NCI-H128 (cell line): ENCODE data around the gene KCNC1.

ENCODE experiments used
- DNase-seq: peaks from one replicate; lab custom pipeline; 2025; ENCODE audit not compliant: unreplicated experiment; lab: John Stamatoyannopoulos, UW

The KCNC1 gene

DNA sequence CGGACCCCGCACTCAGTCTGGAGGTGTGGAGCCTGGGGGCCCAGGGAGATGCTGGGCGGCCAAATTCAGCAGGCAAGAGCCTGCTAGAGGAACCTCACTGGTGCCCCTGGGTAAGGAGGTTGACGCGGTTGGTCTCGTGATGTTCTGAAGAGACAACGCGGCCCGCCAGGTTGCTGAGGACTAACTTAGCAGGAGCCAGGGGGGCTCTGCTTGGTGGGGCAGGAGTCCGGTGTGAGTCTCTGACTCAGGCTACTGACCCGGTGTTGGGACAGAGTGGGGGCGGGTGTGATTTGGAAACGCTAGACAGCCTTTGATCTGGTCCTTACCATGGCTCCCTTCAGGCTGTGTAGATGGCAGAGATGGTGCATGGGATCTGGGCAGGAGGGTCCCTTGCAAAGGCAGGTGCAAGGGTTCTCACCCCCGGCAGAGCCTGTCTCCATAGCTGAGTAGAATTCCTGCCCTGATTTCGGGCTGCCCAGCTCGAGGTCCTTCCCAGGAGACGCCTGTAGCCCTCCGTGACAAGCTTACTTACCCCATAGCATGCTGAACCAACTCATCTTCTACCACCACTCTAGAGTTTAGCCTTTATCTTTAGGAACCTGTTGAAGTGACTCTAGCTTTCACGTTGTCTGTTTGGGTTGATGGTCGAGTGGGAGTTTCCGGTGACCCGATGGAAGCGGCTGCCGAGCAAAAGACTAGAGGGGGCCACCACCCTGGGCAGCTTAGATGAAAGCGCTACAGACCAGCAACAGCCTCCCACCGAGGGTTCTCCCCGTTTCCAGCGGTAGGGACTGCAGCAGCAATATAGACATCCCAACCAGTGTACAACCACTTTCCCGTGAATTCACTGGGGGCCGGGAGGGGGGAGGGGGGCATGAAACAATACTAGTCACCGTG lies 38.4 kb downstream of the KCNC1 start:
- DNase-seq: no peak

DNA sequence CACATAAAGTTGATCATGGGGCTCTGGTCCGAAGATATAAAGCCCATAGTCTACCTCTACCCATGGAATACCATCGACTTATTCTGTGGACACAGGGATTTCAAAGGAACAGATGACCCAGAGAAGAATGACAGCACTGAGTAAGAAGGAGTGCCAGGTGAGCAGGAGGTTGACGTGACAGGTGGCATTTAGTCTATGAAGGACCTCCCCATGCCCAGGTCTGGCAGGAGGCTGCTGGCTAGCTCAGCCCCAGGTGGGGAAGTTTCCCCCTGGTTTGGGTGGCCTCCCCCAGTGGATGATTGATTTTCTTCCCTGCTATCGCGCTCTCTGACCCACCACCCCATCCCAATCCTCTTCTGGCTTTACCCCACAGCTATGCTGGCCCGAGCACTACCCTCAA lies 39.1 kb downstream of the KCNC1 start:
- DNase-seq: no peak

DNA sequence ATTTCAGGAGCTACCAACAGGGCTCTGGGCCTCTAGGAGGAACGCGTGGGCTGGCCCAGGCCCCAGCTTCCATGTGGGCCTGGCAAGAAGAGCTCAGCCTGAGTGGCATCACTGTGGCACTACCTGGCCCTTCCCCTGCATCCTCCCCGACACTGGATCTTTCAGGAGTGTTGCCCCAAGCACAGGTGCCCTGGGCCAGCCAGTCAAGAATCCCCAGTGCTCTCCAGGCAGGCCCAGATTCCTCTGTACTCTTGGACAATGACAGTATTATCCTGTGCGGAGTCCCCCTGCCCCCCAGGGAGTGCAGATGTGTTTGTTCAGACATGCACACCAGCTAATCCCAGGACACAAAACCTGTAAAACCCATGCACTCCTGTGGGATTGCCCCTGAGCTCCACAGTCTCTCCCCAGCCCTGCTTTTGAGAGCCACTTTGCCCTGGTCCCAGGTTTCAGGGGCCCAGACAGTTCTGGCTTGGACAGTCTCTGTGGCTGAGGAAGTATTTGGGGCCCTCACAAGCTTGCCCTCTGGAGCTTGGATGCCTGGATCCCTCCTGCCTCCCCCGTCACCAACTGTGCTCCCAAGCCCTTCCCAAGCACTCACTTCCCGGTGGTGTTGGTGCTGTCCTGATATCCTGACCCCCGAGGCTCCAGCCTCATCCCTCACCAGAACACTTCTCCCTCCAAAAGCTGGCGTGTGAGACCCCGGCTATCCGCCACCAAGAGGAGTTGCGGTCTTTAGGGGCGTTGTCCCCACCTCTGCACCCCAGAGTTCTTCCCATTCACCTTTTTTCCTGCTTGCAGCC lies 39.9 kb downstream of the KCNC1 start:
- no peak for DNase-seq

GRCh38 chr11:17775035-17775348 lies 40.4 kb downstream of the KCNC1 start:
- DNase-seq: no peak

GRCh38 chr11:17775507-17776211 lies 41.1 kb downstream of the KCNC1 start:
- DNase-seq: no peak

GRCh38 chr11:17776212-17776875 lies 41.8 kb downstream of the KCNC1 start:
- DNase-seq: no peak

GRCh38 chr11:17777086-17777737 lies 42.6 kb downstream of the KCNC1 start:
- no peak for DNase-seq

GRCh38 chr11:17777738-17778091 lies 43.1 kb downstream of the KCNC1 start:
- DNase-seq: no peak

DNA sequence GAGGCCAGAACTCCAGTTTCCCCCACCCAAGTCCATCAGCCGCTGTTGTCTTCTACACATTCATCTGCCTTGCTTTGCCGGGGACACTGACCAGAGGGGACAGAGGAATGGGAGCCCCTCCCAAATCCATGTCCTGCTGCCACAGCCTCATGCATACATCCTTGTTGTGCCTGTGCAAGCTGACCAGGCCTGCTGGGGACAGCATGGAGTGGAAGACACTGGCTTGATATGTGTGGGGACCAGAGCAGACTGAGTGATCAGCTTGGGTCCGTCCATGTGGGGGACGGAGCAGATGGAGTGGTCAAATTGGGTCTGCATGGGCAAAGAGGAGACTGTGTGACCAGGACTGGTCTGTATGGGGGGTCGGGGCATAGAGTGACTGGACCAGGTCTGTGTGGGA lies 43.8 kb downstream of the KCNC1 start:
- DNase-seq: no peak

DNA sequence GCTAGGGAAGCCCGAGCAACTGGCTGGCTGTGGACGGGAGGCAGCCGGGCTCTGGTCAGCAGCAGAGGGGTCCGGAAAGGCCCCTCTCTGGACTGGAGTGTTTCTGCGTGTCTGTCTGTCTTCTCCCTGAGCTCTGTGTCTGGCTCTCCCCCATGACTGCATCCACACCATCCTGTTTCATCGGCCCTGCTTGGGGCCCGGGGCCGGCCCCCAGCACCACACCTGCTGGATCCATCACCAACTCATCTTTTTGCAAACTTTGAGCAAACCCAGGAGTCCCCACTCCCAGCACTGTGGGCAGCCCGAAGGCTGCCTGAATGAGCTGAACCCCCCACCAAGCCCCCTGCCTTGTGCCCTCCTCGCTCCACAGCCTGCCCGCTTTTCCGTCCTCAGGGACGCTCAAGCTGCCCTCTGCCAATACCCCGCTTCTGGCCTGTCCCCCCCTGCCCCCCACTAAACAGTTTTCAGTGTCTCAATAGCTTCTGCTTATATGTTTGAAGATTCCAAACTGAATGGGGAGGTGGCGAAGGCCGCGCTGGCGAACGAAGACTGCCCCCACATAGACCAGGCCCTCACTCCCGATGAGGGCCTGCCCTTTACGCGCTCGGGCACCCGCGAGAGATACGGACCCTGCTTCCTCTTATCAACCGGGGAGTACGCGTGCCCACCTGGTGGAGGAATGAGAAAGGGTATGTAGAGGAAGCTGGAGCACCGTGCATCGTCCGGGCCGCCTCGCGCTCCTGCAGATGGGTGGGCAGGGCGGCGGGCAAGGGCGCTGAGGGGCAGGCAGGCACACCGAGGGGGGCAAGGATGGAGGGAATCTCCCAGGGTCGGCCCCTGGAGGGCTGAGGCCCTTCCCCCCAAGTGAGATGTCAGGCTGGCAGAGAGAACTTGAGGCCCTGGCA lies 44.6 kb downstream of the KCNC1 start:
- no peak for DNase-seq

DNA sequence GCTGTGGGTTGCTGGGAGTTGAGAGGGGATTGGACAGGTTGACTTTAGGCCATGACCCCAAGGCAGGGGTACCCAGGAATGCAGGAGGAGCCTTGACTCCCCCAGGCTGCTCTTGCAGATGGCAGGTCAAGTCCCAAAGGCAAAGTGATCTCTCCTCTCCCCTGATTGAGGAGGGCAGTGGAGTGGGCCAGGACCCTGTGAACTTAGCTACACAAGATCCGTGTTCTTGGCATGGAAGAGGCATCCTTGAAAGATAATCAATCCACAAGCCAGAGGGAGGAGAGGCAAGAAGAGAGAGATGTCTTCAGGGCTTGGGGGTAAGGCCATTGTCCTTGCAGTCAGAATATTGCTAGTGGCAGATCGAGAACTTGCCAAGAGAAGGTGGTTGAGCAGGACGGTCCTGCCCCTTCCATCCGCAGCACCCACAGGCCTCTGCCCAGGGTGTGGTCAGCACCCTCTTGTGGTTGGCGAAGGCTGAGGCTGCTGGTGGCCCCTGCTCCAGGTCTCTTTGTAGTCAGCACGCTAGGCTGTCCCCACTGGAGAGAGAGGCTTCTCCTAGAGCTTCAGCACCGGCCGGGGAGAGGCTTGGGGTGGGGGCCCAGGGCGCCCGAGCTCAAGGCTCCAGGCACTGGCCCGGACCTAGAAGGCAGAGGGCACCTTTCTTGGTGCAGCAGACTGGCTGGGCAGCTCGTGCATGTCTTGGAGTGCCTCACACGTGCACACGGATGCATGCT lies 45.4 kb downstream of the KCNC1 start:
- DNase-seq: no peak

- no peak for DNase-seq
These were observed 46.1 kb downstream of the KCNC1 start for GRCh38 chr11:17780668-17781067.

DNA sequence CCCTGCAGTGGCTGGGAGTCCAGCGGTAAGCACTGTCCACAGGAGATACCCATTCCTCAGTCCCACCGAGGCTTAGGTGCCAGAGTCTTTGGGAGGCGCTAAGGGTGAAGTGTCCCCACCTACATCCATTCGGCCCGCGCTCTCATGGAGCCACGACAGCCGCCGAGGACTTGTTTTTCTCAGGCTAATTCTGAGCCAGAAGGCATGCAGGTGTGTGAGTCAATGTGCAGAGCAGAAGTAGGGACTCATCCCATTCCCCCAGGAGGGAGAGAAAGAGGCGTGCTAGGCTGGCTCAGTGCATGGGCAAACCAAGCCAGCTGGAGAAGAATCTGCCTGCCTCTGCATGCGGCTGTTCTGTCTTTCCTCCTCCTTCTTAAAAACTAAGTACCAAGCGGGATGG lies 46.6 kb downstream of the KCNC1 start:
- no peak for DNase-seq

GRCh38 chr11:17781626-17782025 lies 47.0 kb downstream of the KCNC1 start:
- DNase-seq: no peak

DNA sequence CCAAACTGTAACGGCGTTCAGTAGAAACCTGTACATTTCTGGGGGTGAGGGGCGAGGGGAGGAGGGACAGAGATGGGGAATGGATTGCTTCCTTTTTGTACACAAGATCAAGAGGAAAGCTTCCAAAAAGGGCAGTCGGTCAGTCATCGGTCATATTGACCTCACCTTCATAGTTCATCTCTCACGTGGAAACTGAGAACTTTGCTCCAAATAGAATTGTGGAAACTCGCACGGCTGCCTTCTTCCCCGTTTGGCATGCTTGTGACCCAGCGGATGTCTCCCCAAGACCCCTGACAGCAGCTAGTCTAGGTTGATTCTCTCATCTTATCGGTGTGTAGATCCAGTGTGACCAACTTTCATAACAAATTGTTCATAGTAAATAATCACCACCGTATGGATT lies 47.6 kb downstream of the KCNC1 start:
- no peak for DNase-seq

GRCh38 chr11:17782603-17783337 lies 48.2 kb downstream of the KCNC1 start:
- no peak for DNase-seq

DNA sequence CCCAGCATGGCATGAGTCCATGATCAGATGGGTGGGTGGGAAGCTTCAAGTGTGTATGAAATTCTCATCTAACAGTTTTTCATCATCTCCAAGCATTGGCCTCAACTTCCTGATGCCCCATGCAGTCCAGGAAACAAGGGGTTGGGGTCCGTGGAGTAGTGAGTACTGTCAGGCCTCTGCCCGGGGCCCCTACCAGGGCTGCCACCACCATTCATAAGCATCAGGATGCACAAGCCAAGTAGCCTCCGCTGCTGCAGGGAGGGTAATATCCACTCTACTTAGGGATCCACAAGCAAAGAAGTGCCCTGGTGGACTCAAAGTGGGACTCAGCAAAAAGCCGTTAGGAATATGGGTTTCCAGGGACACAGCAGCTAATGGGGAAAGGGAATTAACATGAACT lies 49.3 kb downstream of the KCNC1 start:
- DNase-seq: no peak

- no peak for DNase-seq
These were observed 52.4 kb downstream of the KCNC1 start for GRCh38 chr11:17786824-17787525.
